HCT116 (cell line): ENCODE results near the gene TNNT2.

ENCODE experiments used
- CTCF ChIP-seq, 3 experiments: fragments of 200-600 bp in 1 of 3; sonication (generic) in 1 of 3; IDR thresholded peaks in 2 of 3; conservative IDR thresholded peaks in 1 of 3; 2 replicates each; pipeline ENCODE4 v1.5.1; 2012 to 2017; ENCODE audit warnings: low read depth in 2 of 3, low read length in 2 of 3, antibody characterized with exemption in 1 of 3, borderline replicate concordance in 1 of 3, control low read depth in 1 of 3, mild to moderate bottlenecking in 1 of 3, mixed read lengths in 1 of 3, mixed run types in 1 of 3, moderate library complexity in 1 of 3; ENCODE audit not compliant: insufficient read depth in 1 of 3
- EGR1 ChIP-seq: IDR thresholded peaks from 2 replicates; pipeline ENCODE4 v1.6.1; 2012; ENCODE audit warnings: low read depth
- EZH2 ChIP-seq: fragments of 200-600 bp; sonication (generic); IDR thresholded peaks from 2 replicates; pipeline ENCODE4 v1.6.1; 2017; ENCODE audit warnings: antibody characterized with exemption, mixed run types

- TF ChIP-seq EGR1 (no peak), CTCF (IDR thresholded peaks at IDR 0.05 in 2 of 3, conservative IDR thresholded peaks at IDR 0.05 in 1 of 3; ENCODE audit: borderline replicate concordance in 1 of 3, insufficient read depth in 1 of 3, low read depth in 2 of 3, low read length in 2 of 3) (no peak), EZH2 (no peak)
These were observed 14.6 kb downstream of the TNNT2 start for GRCh38 chr1:201362906-201363305.
